ENCODE data around the gene NAALADL1. TPM values are rescaled to one million over a fixed set of nuclear protein-coding genes. Genes with fewer than 3 reads are reported as not detected.

The NAALADL1 gene
- total RNA-seq, 1 donor from 2014 or later, result 21.7 TPM

DNA sequence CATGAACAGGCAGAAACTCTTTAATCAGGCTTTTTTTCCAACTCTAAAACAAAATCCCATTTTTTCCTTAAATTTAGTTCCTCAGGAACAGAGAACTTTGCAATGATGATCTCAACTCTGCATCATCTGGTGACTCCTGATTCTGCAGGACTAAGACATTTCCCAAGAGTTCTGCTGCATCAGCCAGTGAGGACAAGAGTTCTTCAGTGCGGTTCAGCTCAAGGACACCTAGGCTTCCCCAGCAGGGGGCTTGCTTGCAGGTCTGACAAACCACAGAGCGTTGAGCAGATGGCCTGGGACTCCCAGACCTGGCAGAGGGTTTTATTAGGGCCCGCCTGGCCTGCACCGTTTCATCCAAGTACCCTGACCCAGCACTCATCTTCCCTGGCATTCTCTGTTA lies 19.1 kb upstream of the NAALADL1 start:
- DNase-seq (ENCODE audit: low read depth), result no peak
- H3K4me3 ChIP-seq (ENCODE audit: low read depth, low read length), result no peak overlapping the region
- H3K36me3 ChIP-seq (ENCODE audit: control insufficient read depth, insufficient read depth, low read length), result peaks cover 1% of the 10 kb centered on the region
- TF ChIP-seq, protein P1, sequence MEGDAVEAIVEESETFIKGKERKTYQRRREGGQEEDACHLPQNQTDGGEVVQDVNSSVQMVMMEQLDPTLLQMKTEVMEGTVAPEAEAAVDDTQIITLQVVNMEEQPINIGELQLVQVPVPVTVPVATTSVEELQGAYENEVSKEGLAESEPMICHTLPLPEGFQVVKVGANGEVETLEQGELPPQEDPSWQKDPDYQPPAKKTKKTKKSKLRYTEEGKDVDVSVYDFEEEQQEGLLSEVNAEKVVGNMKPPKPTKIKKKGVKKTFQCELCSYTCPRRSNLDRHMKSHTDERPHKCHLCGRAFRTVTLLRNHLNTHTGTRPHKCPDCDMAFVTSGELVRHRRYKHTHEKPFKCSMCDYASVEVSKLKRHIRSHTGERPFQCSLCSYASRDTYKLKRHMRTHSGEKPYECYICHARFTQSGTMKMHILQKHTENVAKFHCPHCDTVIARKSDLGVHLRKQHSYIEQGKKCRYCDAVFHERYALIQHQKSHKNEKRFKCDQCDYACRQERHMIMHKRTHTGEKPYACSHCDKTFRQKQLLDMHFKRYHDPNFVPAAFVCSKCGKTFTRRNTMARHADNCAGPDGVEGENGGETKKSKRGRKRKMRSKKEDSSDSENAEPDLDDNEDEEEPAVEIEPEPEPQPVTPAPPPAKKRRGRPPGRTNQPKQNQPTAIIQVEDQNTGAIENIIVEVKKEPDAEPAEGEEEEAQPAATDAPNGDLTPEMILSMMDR (IDR thresholded peaks at IDR 0.05; ENCODE audit: insufficient read depth, low read length, poor library complexity, severe bottlenecking), result no peak
- no peaks in the 10 kb centered on the region for H3K27me3 ChIP-seq (ENCODE audit: control insufficient read depth, insufficient read depth, low read length)

DNA sequence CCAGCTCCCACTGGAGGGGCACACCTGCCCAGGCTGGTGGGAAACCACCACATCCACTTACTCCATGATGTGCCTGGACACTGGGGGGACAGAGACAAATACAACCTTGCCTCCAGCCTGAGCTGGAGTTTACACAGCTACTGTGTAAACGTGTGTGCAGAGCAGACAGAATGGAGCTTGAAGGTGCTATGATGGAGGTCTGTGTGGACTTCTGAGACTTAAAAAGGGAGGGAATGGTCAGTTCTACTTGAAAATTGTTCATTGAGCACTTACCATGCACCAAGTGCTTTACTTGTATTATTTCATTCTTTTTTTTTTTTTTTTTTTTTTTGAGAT lies 14.2 kb upstream of the NAALADL1 start:
- no peak for DNase-seq (ENCODE audit: low read depth)
- Histone ChIP-seq H3K27me3 (ENCODE audit: control insufficient read depth, insufficient read depth, low read length) (no peaks in the 10 kb centered on the region), H3K4me3 (ENCODE audit: low read depth, low read length) (no peak overlapping the region), H3K36me3 (ENCODE audit: control insufficient read depth, insufficient read depth, low read length) (no peaks in the 10 kb centered on the region)
- TF ChIP-seq, protein P1 (IDR thresholded peaks at IDR 0.05; ENCODE audit: insufficient read depth, low read length, poor library complexity, severe bottlenecking), result no peak

DNA sequence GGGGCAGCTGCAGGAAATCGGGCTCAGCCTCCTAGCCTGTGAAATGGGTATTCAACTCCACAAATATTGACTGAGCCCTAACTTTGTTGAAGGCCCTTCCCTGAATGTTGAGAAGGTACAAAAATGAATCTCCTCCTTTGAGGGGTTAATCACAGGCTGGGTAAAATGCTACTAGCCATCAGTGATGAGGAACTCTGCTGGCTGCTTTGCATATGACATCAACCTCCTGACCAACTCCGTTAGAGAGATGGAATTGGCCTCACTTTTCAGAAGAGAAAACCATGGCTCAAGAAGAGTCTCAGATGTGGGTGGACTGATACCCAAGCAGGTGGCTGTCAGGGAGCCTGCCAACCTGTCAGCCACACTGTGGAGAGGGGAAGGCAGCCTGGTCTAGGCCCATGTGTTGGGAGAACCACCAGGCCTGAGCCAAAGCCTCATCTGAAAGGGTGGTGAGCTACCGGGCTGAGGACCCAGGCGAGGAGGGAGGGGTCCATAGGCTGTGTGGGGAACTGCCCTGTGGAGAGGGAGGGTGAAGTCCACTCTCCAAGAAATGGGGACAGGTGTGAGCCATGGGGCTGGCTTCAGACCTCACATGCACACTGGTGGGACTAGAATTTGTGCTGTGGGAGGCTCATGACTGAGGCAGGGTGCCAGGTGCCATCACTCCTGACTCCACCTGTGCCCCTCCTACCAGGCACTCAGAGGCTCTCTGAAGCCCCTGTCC lies 13.7 kb upstream of the NAALADL1 start:
- H3K36me3 ChIP-seq (ENCODE audit: control insufficient read depth, insufficient read depth, low read length), result no peaks in the 10 kb centered on the region
- TF ChIP-seq, protein P1 (IDR thresholded peaks at IDR 0.05; ENCODE audit: insufficient read depth, low read length, poor library complexity, severe bottlenecking), result no peak
- no peak for DNase-seq (ENCODE audit: low read depth)
- no peak overlapping the region for H3K4me3 ChIP-seq (ENCODE audit: low read depth, low read length)
- no peaks in the 10 kb centered on the region for H3K27me3 ChIP-seq (ENCODE audit: control insufficient read depth, insufficient read depth, low read length)

DNA sequence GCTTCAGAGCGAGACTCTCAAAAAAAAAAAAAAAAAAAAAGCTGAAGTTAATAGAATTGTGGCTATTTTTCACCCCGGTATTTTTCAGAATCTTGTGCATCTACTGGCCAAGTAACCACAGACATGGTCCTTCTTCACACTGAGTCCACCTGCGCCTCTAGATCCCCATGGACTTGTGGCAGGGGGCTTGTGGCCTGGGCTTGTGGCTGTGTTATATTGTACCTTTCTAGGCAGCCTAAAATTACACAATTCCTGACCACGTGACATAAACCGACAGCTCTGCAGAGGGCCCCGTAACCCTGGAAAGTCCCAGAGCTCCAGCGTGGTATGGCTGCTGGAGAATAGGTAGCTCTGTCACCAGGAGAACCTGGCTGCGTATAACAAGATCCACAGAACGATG lies 10.9 kb upstream of the NAALADL1 start:
- TF ChIP-seq, protein P1 (IDR thresholded peaks at IDR 0.05; ENCODE audit: insufficient read depth, low read length, poor library complexity, severe bottlenecking), result no peak
- H3K36me3 ChIP-seq (ENCODE audit: control insufficient read depth, insufficient read depth, low read length), result no peaks in the 10 kb centered on the region
- no peaks in the 10 kb centered on the region for H3K27me3 ChIP-seq (ENCODE audit: control insufficient read depth, insufficient read depth, low read length)
- no peak overlapping the region for H3K4me3 ChIP-seq (ENCODE audit: low read depth, low read length)
- no peak for DNase-seq (ENCODE audit: low read depth)

DNA sequence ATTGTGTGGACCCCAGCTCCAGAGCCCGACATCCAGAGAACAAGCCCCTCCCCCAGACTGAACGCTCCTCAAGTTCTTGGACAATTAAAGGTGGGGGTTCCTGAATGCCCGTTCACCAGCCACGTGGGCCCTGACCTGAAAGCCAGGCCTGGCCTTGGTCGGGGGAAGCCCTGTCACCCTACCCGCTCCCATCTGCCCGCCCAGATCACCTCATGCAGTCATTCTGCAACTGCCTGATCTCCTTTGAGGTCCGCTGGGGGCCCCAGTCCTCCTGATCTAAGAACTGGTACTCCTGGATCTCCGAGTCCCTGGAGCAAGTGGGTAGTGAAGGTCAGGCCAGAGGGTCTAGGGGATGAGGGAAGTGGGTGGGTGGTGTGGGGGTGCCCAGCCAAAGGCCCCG lies 9.1 kb upstream of the NAALADL1 start:
- Histone ChIP-seq H3K36me3 (ENCODE audit: control insufficient read depth, insufficient read depth, low read length) (no peaks in the 10 kb centered on the region), H3K4me3 (ENCODE audit: low read depth, low read length) (no peak overlapping the region), H3K27me3 (ENCODE audit: control insufficient read depth, insufficient read depth, low read length) (no peaks in the 10 kb centered on the region)
- DNase-seq (ENCODE audit: low read depth), result no peak
- TF ChIP-seq, protein P1 (IDR thresholded peaks at IDR 0.05; ENCODE audit: insufficient read depth, low read length, poor library complexity, severe bottlenecking), result no peak

DNA sequence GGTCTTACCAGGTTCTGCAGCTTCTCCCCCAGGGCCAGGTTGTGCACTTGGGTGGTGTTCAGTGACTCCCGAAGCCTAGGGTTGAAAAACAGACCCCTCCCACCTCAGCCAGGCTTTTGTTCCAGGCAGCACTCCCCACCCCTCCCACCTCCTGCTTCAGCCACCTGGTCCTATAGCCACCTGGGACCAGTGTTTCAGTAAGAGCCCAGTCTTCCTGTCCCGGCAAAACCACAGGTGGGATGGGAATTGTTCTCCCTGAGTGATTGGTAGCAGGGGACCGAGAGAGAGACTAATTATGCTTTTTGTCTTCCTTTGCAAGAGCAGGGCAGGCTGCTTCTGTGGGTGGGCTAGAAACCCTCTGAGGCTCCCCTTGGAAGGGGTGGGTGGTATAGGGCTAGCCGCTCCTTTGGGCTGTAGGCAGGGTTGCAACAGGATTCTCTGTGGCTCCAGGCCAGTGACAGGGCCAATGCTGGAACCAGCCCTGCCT lies 8.5 kb upstream of the NAALADL1 start:
- H3K36me3 ChIP-seq (ENCODE audit: control insufficient read depth, insufficient read depth, low read length), result no peaks in the 10 kb centered on the region
- no peak for DNase-seq (ENCODE audit: low read depth)
- TF ChIP-seq, protein P1 (IDR thresholded peaks at IDR 0.05; ENCODE audit: insufficient read depth, low read length, poor library complexity, severe bottlenecking), result no peak
- H3K27me3 ChIP-seq (ENCODE audit: control insufficient read depth, insufficient read depth, low read length), result no peaks in the 10 kb centered on the region
- no peak overlapping the region for H3K4me3 ChIP-seq (ENCODE audit: low read depth, low read length)
